LNCAP (cell line): ENCODE measurements around the gene ZSWIM3.

Experiments
- CTCF ChIP-seq: fragments of 450-650 bp; IDR thresholded peaks from 2 replicates; pipeline ENCODE4 v1.5.1; 2017; ENCODE audit warnings: mild to moderate bottlenecking

ZSWIM3 gene

GRCh38 chr20:45845452-45845851 is 12.0 kb upstream of the ZSWIM3 start:
- no peak for TF ChIP-seq CTCF

- TF ChIP-seq CTCF, result no peak
These were observed 9.0 kb upstream of the ZSWIM3 start for GRCh38 chr20:45848421-45848820.

DNA sequence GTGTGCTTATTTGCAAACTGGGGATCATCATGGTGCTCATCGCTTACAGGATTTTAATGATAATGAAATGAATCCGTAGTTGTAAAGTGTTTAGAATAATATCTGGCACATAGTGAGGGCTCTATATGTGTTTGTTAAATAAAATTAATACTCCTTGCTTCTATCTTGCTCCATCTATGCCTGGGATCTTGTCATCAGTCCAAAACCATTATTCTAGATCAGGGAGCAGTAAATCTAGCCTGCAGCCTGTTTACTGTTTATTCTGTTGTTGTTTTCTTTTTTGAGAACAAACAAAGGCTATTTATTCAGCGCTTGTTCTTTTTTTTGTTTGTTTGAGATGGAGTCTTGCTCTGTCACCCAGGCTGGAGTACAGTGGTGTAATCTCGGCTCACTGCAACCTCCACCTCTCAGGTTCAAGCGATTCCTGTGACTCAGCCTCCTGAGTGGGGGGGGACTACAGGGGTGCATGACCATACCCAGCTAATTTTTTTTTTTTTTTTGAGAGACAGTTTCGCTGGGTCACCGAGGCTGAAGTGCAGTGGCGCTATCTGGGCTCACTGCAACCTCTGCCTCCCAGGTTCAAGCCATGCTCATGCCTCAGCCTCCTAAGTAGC is 8.3 kb upstream of the ZSWIM3 start:
- TF ChIP-seq CTCF, result no peak

GRCh38 chr20:45850238-45850637 is 7.2 kb upstream of the ZSWIM3 start:
- TF ChIP-seq CTCF, result no peak

- TF ChIP-seq CTCF, result no peak
These were observed 6.5 kb upstream of the ZSWIM3 start for GRCh38 chr20:45850926-45851325.

DNA sequence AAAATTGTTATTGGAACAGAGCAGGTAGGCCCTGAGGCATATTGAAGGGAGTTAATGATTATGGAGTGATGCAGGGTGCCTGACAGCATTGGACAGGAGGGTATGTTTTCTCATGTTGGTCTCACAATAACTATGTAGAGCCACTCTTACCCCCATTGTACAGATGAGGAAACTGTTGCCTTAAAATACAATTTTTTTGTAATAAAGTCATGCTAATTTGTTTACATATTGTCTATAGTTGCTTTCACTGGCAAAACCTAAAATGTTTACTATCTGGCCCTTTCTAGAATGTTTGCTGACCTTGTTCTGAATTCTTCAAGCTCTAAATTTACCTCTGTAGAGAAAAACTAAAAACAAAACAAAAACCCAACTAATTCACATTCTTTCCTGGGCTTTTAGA is 5.9 kb upstream of the ZSWIM3 start:
- no peak for TF ChIP-seq CTCF

DNA sequence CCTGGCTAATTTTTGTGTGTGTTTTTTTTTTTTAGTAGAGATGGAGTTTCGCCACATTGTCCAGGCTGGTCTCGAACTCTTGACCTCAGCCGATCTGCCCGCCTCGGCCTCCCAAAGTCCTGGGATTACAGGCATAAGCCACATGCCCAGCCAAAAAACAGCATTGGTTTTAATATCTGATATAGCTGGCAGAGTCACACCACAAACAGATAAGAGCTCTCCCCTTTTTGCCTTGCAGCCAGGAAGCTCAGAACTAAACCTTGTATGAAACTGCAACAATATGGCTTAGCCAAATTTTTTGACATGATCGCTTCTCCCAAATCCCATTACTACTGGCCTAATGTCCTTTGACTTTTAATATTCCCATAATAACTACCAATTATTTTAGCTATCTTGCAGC is 5.1 kb upstream of the ZSWIM3 start:
- no peak for TF ChIP-seq CTCF

DNA sequence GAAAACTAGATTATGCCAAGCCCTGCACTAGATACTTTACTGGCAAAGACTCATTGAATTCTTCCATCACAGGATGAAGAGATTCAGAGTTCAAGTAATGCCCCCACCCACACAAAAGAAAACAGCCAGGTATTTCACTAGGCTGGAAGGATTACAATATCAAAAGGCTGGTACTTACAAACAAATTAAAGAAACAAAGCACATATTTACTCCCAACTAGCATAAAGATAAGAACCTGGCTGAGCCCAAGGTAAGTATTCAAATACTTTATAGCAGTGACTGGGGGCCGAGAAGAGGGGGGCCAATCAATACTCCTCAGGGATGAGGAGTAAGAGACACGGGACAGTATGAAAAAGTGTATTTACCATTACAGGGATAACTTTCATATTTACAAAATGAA is 3.9 kb upstream of the ZSWIM3 start:
- no peak for TF ChIP-seq CTCF
